Measurements from ENCODE around the gene SPATA21. TPM values are rescaled to one million over a fixed set of nuclear protein-coding genes. Genes with fewer than 3 reads are reported as not detected.
A peak's percentile ranks its signal among the peaks of the same experiment; 100 is the strongest.

Gene SPATA21
- polyA plus RNA-seq, 3 donors: not detected

GRCh38 chr1:16378443-16378842 lies 58.8 kb downstream of the SPATA21 start:
- no peak overlapping the region for H3K4me3 Mint-ChIP-seq
- intact Hi-C loops (cut with micrococcal nuclease): no loop called here
- H3K36me3 ChIP-seq (replicated peaks in 1 of 2; ENCODE audit: control insufficient read depth in 1 of 2, insufficient read depth in 2 of 2, low read length in 2 of 2): peaks cover 0 to 12% of the 10 kb centered on the region in 2 donors
- no peak overlapping the region for H3K4me2 ChIP-seq (replicated peaks; ENCODE audit: extremely low read depth, low read length, poor library complexity, severe bottlenecking)
- peaks cover 100% of the 10 kb centered on the region for H3K79me2 ChIP-seq (ENCODE audit: insufficient read depth, low read length)
- 92% methylated on average over 2 of the region's 7 CpGs for WGBS (ENCODE audit: insufficient coverage)
- H3K27me3 Mint-ChIP-seq (ENCODE audit: low read depth in 3 of 3): no peaks in the 10 kb centered on the region
- H2AFZ ChIP-seq (ENCODE audit: insufficient read depth, low read depth, low read length, poor library complexity, severe bottlenecking): no peak overlapping the region
- no peaks in the 10 kb centered on the region for H3K27me3 ChIP-seq (ENCODE audit: control insufficient read depth in 2 of 2, insufficient read depth in 2 of 2, low read length in 2 of 2)
- H3K27ac ChIP-seq (ENCODE audit: low read depth in 1 of 2, low read length in 2 of 2): no peak overlapping the region
- no peak overlapping the region for H3K9ac ChIP-seq (ENCODE audit: insufficient read depth, low read length, poor library complexity, severe bottlenecking)
- H3K9me3 Mint-ChIP-seq: no peaks in the 10 kb centered on the region
- H3K4me3 ChIP-seq (replicated peaks in 1 of 3; ENCODE audit: low read depth in 2 of 3, low read length in 3 of 3): no peak overlapping the region
- peaks cover 31% of the 10 kb centered on the region for H3K4me1 Mint-ChIP-seq
- peaks cover 13 to 43% of the 10 kb centered on the region in 2 donors for H3K36me3 Mint-ChIP-seq
- peaks cover 99% of the 10 kb centered on the region for H4K20me1 ChIP-seq (ENCODE audit: insufficient read depth, low read length)
- peaks cover 8 to 24% of the 10 kb centered on the region in 2 donors for H3K4me1 ChIP-seq (ENCODE audit: control insufficient read depth in 1 of 2, insufficient read depth in 2 of 2, low read length in 2 of 2)
- DNase-seq: no peak
- peak overlapping the region in 2 of 7 donors; percentile 26 to 36 for H3K27ac Mint-ChIP-seq
- TF ChIP-seq CTCF (IDR thresholded peaks at IDR 0.05): no peak
- H3K9me3 ChIP-seq (replicated peaks in 1 of 2; ENCODE audit: control insufficient read depth in 1 of 2, insufficient read depth in 1 of 2, low read length in 2 of 2): no peaks in the 10 kb centered on the region

DNA sequence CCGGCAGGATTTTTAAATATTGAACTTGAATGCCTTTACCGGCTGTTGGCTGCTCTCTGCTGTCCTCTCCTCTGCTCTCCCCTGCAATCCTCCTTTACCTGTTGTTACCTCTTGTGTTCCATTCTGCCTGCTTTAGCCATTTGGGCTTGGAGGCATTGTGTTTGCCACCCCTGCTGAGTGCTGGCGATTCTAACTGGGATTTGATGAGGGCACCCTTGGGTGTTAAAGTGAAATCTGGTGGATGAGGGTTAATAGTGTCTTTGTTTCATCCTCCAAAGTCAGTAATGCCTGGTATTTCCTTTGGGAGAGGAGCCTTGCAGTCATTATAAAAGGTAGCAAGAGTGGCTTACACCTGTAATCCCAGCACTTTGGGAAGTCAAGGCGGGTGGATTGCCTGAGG lies 60.3 kb downstream of the SPATA21 start:
- Histone ChIP-seq H3K27me3 (ENCODE audit: control insufficient read depth in 2 of 2, insufficient read depth in 2 of 2, low read length in 2 of 2) (no peaks in the 10 kb centered on the region), H3K4me1 (ENCODE audit: control insufficient read depth in 1 of 2, insufficient read depth in 2 of 2, low read length in 2 of 2) (peaks cover 15 to 33% of the 10 kb centered on the region in 2 donors), H3K4me3 (replicated peaks in 1 of 3; ENCODE audit: low read depth in 2 of 3, low read length in 3 of 3) (no peak overlapping the region), H3K79me2 (ENCODE audit: insufficient read depth, low read length) (peaks cover 100% of the 10 kb centered on the region), H2AFZ (ENCODE audit: insufficient read depth, low read depth, low read length, poor library complexity, severe bottlenecking) (no peak overlapping the region), H3K36me3 (replicated peaks in 1 of 2; ENCODE audit: control insufficient read depth in 1 of 2, insufficient read depth in 2 of 2, low read length in 2 of 2) (peaks cover 0 to 12% of the 10 kb centered on the region in 2 donors), H3K4me2 (replicated peaks; ENCODE audit: extremely low read depth, low read length, poor library complexity, severe bottlenecking) (no peak overlapping the region), H3K9ac (ENCODE audit: insufficient read depth, low read length, poor library complexity, severe bottlenecking) (no peak overlapping the region), H3K9me3 (replicated peaks in 1 of 2; ENCODE audit: control insufficient read depth in 1 of 2, insufficient read depth in 1 of 2, low read length in 2 of 2) (no peaks in the 10 kb centered on the region), H3K27ac (ENCODE audit: low read depth in 1 of 2, low read length in 2 of 2) (no peak overlapping the region), H4K20me1 (ENCODE audit: insufficient read depth, low read length) (peaks cover 100% of the 10 kb centered on the region)
- Mint-ChIP-seq H3K4me1 (peaks cover 40% of the 10 kb centered on the region), H3K9me3 (no peaks in the 10 kb centered on the region), H3K27me3 (ENCODE audit: low read depth in 3 of 3) (no peaks in the 10 kb centered on the region), H3K4me3 (no peak overlapping the region), H3K36me3 (peaks cover 20 to 43% of the 10 kb centered on the region in 2 donors), H3K27ac (peak overlapping the region in 3 of 7 donors; percentile 25 to 58 (median 43))
- intact Hi-C loops (cut with micrococcal nuclease): no loop called here
- DNase-seq: no peak
- WGBS (ENCODE audit: insufficient coverage): 100% methylated on average over 2 of the region's 4 CpGs
- no peak for TF ChIP-seq CTCF (IDR thresholded peaks at IDR 0.05)

Measured in CD14-positive monocyte (primary cell).